MM.1S (cell line): ENCODE results near the gene GAL.

ENCODE experiments used
- DNase-seq: peaks from one replicate; pipeline ENCODE4 v3.0.0-alpha.2; 2015
- H2AFZ ChIP-seq: fragments of 300-600 bp; sonication (generic); 2 replicates; pipeline ENCODE4 v1.6.0; 2016; ENCODE audit warnings: antibody characterized with exemption, low read length
- H3F3A ChIP-seq: fragments of 300-600 bp; sonication (generic); 2 replicates; pipeline ENCODE4 v1.6.1; 2016; ENCODE audit warnings: mild to moderate bottlenecking, antibody characterized with exemption, low read length, moderate library complexity, mixed read lengths; ENCODE audit not compliant: insufficient read depth
- H3K27ac ChIP-seq: fragments of 300-600 bp; sonication (generic); 2 replicates; pipeline ENCODE4 v1.5.1; 2016; ENCODE audit warnings: mild to moderate bottlenecking, low read length
- H3K27me3 ChIP-seq: fragments of 300-600 bp; sonication (generic); replicated peaks from 2 replicates; pipeline ENCODE4 v1.6.0; 2016; ENCODE audit warnings: low read length; ENCODE audit not compliant: insufficient read depth
- H3K36me3 ChIP-seq: fragments of 300-600 bp; sonication (generic); replicated peaks from 2 replicates; pipeline ENCODE4 v1.6.1; 2016; ENCODE audit warnings: mild to moderate bottlenecking, low read length, mixed read lengths; ENCODE audit not compliant: insufficient read depth
- H3K4me1 ChIP-seq: fragments of 300-600 bp; sonication (generic); 2 replicates; pipeline ENCODE4 v1.6.1; 2016; ENCODE audit warnings: low read length, mixed read lengths
- H3K4me2 ChIP-seq: fragments of 300-600 bp; sonication (generic); 2 replicates; pipeline ENCODE4 v1.6.0; 2016; ENCODE audit warnings: low read depth, low read length
- H3K4me3 ChIP-seq: fragments of 300-600 bp; sonication (generic); 2 replicates; pipeline ENCODE4 v1.5.1; 2016; ENCODE audit warnings: low read length, mixed read lengths
- H3K79me2 ChIP-seq: fragments of 300-600 bp; sonication (generic); 2 replicates; pipeline ENCODE4 v1.6.1; 2016; ENCODE audit warnings: mixed run types, low read length, mixed read lengths
- H3K9ac ChIP-seq: fragments of 300-600 bp; sonication (generic); 2 replicates; pipeline ENCODE4 v1.6.1; 2016; ENCODE audit warnings: low read length, mixed read lengths
- H3K9me2 ChIP-seq: fragments of 300-600 bp; sonication (generic); replicated peaks from 2 replicates; pipeline ENCODE4 v1.6.1; 2016; ENCODE audit warnings: mild to moderate bottlenecking, low read length, mixed read lengths; ENCODE audit not compliant: insufficient read depth
- H3K9me3 ChIP-seq: fragments of 300-600 bp; sonication (generic); replicated peaks from 2 replicates; pipeline ENCODE4 v1.6.1; 2016; ENCODE audit warnings: mild to moderate bottlenecking, low read length, mixed read lengths; ENCODE audit not compliant: insufficient read depth
- H4K20me1 ChIP-seq: fragments of 300-600 bp; sonication (generic); 2 replicates; pipeline ENCODE4 v1.6.1; 2016; ENCODE audit warnings: mild to moderate bottlenecking, low read length, moderate library complexity, mixed read lengths; ENCODE audit not compliant: insufficient read depth
- CTCF ChIP-seq: fragments of 300-600 bp; sonication (generic); IDR thresholded peaks from 2 replicates; pipeline ENCODE4 v1.5.1; 2016; ENCODE audit warnings: antibody characterized with exemption, low read length, mixed read lengths
- EZH2 ChIP-seq: fragments of 300-600 bp; sonication (generic); optimal IDR thresholded peaks from 2 replicates; pipeline ENCODE3; 2017; ENCODE audit warnings: low read depth, mild to moderate bottlenecking, antibody characterized with exemption, low read length, mixed read lengths
- EZH2phosphoT487 ChIP-seq: fragments of 300-600 bp; sonication (generic); IDR thresholded peaks from 2 replicates; pipeline ENCODE4 v1.6.1; 2018; ENCODE audit warnings: antibody characterized with exemption, low read length

Gene GAL

GRCh38 chr11:68657021-68657780 is 27.1 kb upstream of the GAL start:
- Histone ChIP-seq H2AFZ (no peak overlapping the region), H3F3A (no peaks in the 10 kb centered on the region), H3K9ac (no peak overlapping the region), H3K9me3 (no peaks in the 10 kb centered on the region), H3K4me2 (no peak overlapping the region), H3K4me1 (no peaks in the 10 kb centered on the region), H3K9me2 (no peaks in the 10 kb centered on the region), H4K20me1 (no peaks in the 10 kb centered on the region), H3K27me3 (peaks cover 90% of the 10 kb centered on the region), H3K4me3 (no peak overlapping the region), H3K79me2 (no peaks in the 10 kb centered on the region), H3K27ac (no peak overlapping the region), H3K36me3 (no peaks in the 10 kb centered on the region)
- no peak for DNase-seq
- TF ChIP-seq CTCF (no peak), EZH2 (no peak), EZH2phosphoT487 (no peak)

GRCh38 chr11:68658097-68658496 is 26.2 kb upstream of the GAL start:
- no peaks in the 10 kb centered on the region for H3K9me3 ChIP-seq
- DNase-seq: no peak
- H3K9me2 ChIP-seq: no peaks in the 10 kb centered on the region
- no peak overlapping the region for H3K9ac ChIP-seq
- no peak overlapping the region for H3K27ac ChIP-seq
- no peaks in the 10 kb centered on the region for H4K20me1 ChIP-seq
- TF ChIP-seq EZH2 (no peak), EZH2phosphoT487 (no peak), CTCF (no peak)
- no peak overlapping the region for H3K4me3 ChIP-seq
- H3K4me2 ChIP-seq: no peak overlapping the region
- no peak overlapping the region for H2AFZ ChIP-seq
- H3K4me1 ChIP-seq: no peaks in the 10 kb centered on the region
- peaks cover 97% of the 10 kb centered on the region for H3K27me3 ChIP-seq
- no peaks in the 10 kb centered on the region for H3K36me3 ChIP-seq
- no peaks in the 10 kb centered on the region for H3F3A ChIP-seq
- no peaks in the 10 kb centered on the region for H3K79me2 ChIP-seq

GRCh38 chr11:68658661-68659060 is 25.7 kb upstream of the GAL start:
- Histone ChIP-seq H3K79me2 (no peaks in the 10 kb centered on the region), H2AFZ (no peak overlapping the region), H3K4me1 (no peaks in the 10 kb centered on the region), H4K20me1 (no peaks in the 10 kb centered on the region), H3K4me3 (no peak overlapping the region), H3K27me3 (peaks cover 97% of the 10 kb centered on the region), H3K9ac (no peak overlapping the region), H3K9me3 (no peaks in the 10 kb centered on the region), H3K36me3 (no peaks in the 10 kb centered on the region), H3F3A (no peaks in the 10 kb centered on the region), H3K9me2 (no peaks in the 10 kb centered on the region), H3K27ac (no peak overlapping the region), H3K4me2 (no peak overlapping the region)
- TF ChIP-seq CTCF: no peak
- no peak for TF ChIP-seq EZH2
- TF ChIP-seq EZH2phosphoT487: no peak
- DNase-seq: no peak
